GM18502 (cell line): Measurements from ENCODE around the gene DNASE2.

Source experiments
- ATAC-seq: cut with Tn5 transposase; IDR thresholded peaks from one replicate; pipeline ENCODE4 v1.9.1; 2021; ENCODE audit warnings: mild to moderate bottlenecking; ENCODE audit not compliant: unreplicated experiment, poor library complexity

DNASE2 gene

DNA sequence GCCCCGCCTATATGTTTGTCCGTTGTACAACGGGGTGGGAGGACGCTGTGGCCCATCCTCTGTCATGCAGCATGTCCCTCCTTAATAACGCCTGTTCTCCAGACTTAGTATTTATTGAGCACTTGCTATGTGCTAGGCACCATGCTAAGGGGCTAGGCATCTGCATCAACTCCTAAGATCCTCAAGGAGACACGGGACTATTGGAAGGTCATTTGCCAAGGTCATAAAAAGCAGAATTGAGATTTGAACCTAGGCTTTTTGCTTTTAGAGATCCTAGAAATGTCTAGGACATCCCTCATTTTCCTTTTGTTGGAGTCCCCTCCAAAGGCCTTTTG, 44.8 kb downstream of the DNASE2 start:
- no peak for ATAC-seq

DNA sequence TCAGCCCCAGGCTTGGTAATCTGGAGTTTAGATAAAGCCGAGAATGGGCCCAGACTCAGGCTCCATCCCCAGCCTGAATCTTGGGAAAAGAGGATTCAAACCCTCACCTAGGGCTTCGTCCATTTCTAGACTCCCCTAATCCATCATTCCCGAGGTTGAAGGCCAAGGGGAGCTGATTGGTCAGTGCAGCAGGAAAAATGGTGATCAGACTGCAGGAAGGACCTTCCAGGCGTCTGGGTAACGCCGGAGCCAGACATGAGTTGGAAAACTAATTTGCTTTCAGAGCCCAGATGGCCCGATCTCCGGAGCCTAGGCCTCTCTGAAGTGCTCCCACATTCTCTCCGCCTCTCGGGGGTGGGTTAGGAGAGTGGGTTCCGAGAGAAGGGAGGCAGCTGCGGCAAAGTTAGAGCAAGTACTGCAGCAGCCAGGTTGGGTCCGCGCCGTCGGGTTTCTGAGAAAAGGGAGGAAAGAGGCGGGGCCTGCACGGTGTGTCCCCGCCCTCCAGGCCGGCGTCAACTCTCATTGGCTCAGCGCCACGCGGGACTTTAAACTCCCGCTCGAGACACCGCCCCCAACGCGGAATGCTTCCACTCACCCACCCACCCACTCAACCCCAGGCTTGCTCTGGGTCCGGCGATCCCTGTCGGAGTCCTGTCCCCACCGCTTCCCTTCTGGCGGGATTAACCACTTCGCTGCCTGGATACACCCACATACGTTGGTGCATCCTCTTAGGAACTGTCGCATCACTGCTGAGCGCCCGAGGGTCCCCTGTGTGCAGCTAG, 46.1 kb downstream of the DNASE2 start:
- no peak for ATAC-seq

DNA sequence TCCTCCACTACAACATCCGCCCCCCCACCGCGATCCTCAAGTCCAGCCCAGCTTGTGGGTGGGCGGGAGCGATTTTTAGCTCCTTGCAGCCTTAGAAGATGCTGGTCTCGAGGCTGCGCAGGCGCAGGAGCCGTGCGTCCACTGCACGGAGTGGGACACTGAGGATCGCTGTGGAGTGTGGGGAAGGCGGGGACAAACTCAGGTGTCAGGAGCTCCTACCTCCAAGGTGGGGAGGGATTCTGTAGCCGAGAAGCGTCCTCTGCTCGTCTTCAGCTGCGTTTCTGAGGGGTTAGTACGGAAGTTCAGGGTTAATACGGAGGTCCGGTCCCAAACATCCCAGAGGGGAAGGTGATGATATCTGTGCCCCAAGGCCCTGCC, 46.7 kb downstream of the DNASE2 start, which contains the start of gene RTBDN:
TSS of gene RTBDN (minus strand) at position 14 of the 378 bp plus-strand sequence. CDS start 4,600 bp downstream, outside the sequence.
- no peak for ATAC-seq

DNA sequence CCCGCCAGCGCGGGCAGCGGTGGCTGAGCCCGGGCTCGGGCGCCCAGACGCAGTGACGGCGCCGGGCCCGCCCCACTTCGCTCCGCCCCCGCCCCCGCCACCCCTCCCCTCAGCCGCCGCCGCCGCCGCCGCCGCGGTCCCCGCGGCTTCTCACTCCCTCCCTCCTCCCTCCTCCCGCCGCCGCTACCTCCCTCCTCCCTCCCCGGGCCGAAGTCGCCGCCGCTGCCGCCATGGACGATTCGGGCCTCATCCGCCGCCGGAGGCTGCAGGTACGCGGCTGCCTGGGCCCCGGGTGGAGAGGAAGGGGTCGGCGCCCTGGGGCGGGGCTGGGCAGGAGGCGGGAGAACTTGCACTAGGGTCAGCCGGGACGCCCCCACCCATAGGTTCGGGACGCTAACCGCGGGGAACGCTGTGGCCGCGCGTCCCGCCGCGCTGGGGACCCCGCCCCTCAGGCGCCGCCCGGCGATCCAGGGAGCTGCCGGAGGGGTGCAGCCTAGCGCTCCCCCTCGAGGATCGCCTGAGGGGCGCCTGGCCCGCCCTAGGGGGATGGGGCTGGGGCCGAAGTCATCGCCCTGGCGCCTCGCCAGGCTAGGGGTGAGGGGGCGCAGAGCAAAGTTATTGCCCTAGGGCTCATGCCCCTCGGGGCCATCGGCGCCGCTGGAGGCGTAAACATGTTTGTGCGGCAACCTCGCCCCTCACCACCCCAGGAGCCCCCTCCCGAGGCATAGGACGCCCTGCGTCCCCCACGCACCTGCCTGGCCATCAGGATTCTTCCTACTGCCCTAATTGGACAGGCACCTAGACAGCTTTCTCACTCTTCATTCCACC, 47.3 kb downstream of the DNASE2 start:
- no peak for ATAC-seq

DNA sequence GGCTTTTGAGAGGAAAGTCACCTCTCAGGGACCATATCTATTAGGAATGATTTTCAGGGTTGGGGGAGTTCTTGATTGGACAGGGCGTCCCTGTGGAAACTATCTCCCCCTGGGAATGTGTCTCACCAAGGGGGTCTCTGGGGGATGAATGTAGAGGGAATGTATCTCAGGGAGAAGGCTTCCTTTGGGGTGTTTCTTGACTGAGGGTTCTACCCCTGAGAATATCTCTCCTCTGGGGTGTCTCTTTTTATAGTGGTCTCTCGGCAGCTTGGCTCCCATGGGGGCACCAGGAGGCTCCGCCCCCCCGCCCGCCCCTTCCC, 47.9 kb downstream of the DNASE2 start:
- no peak for ATAC-seq

DNA sequence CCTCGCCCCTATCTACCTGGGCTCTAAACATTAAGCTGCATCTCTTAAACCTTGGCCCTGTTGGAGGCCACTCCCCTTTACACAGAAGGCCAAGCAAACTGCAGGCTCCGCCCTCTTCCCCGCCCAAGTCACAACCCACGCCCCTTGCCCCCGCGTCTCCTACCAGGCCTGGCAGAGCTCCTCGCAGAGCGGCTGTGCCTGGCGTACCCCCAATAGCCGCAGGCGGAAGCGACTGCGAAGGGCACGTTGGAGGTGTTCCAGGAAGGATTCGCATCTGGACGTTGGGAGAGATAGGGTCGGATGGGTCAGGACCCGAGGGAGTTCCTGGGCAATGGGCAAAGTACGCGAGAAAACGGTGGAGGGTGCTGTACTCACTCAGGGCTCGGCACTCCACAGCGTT, 52.8 kb downstream of the DNASE2 start:
- ATAC-seq = no peak

DNA sequence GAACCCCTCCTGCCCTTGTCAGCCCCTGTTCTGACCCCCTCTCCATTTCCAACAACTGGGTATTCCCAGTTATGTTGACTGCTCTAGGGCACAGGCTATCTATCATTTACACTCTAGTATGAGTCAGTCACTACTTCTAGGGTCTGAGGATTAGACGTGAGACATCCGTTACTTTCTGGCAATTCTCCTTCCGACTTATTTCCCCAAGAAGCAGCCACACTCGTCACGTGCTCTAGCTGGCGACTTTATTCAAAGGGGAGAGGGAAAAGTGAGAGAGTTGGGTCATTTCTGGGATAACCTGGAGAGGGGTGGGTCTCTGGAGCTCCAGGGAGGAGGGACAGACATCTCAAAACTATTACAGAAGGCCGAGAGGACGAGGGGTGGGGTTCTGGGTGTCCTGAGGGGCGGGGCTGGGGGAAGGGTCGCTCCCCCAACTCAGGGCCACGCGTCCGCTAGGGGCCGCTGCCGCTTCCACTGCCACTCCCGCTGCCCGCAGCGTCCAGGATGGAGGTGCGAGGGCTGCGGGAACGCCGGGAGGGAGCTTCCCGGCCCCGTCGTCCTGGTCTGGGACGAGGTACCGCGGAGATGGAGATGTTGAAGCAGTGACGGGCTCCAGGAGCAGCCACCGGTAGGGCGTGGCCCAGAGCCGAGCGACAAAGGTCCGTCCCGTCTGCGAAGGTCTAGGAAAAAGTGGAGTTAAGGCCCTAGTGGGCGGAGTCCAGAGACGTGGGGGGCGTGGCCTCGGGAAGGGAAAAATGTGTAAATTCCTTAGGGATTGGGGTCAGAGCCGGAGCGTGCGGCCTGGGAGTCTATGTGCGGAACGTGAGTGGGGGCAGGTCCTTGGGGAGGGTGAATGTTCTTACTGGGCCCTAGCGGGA, 55.8 kb downstream of the DNASE2 start:
- no peak for ATAC-seq
